Prostate gland (tissue), 2 donors: ENCODE results near the gene RAB6A.

Experiments used
- CTCF ChIP-seq, 4 experiments: fragments of 200-600 bp in 2 of 4; fragments of 450-650 bp in 2 of 4; sonication (generic) in 2 of 4; IDR thresholded peaks; 1 replicate in 3 of 4; 2 replicates in 1 of 4; pipeline ENCODE4 v1.5.1; 2016 to 2019; ENCODE audit warnings: antibody characterized with exemption in 4 of 4, mild to moderate bottlenecking in 2 of 4, moderate library complexity in 2 of 4
- POLR2A ChIP-seq: fragments of 450-650 bp; IDR thresholded peaks from one replicate; pipeline ENCODE4 v1.6.1; 2016; ENCODE audit warnings: antibody characterized with exemption, mild to moderate bottlenecking
- POLR2AphosphoS5 ChIP-seq: sonication (generic); formaldehyde crosslinking; IDR thresholded peaks from one replicate; pipeline ENCODE4 v1.6.1; 2017; ENCODE audit warnings: antibody characterized with exemption

DNA sequence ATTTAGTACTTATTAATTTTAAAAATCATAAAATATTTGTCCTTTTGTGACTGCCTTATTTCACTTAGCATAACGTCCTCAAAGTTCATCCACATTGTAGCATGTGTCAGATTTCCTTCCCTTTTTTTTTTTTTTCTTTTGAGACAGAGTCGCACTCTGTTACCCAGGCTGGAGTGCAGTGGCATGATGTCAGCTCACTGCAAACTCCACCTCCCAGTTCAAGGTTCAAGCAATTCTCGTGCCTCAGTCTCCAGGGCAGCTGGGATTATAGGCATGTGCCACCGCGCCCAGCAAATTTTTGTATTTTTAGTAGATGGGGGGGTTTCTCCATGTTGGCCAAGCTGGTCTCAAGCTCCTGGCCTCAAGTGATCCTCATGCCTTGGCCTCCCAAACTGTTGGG, 10.6 kb downstream of the RAB6A start:
- TF ChIP-seq CTCF (IDR thresholded peaks at IDR 0.05) (no peak), POLR2A (no peak), POLR2AphosphoS5 (no peak)
